Loucy (cell line): ENCODE results near the gene ARL2BP.
A peak's percentile ranks its signal among the peaks of the same experiment; 100 is the strongest.
"Not testable (repeated sequence)": the region's sequence is repeated elsewhere in the genome, so short reads cannot be mapped to it uniquely, and the experiment has no call there.

ENCODE experiments used
- H2AFZ ChIP-seq: fragments of 200-600 bp; sonication (generic); 2 replicates; pipeline ENCODE4 v1.6.0; 2016; ENCODE audit warnings: antibody characterized with exemption, mild to moderate bottlenecking, low read length, moderate library complexity
- H3F3A ChIP-seq: fragments of 200-600 bp; 2 replicates; pipeline ENCODE4 v1.6.0; 2016; ENCODE audit warnings: antibody characterized with exemption, low read depth, mild to moderate bottlenecking
- H3K27me3 ChIP-seq: fragments of 200-600 bp; sonication (generic); 2 replicates; pipeline ENCODE4 v1.6.1; 2014; ENCODE audit warnings: low read length, mild to moderate bottlenecking; ENCODE audit not compliant: insufficient read depth, poor library complexity, severe bottlenecking
- H3K36me3 ChIP-seq: fragments of 200-600 bp; sonication (generic); 2 replicates; pipeline ENCODE4 v1.6.1; 2016; ENCODE audit warnings: low read length; ENCODE audit not compliant: insufficient read depth
- H3K4me1 ChIP-seq: fragments of 200-600 bp; sonication (generic); 2 replicates; pipeline ENCODE4 v1.5.1; 2014; ENCODE audit warnings: low read length, mild to moderate bottlenecking; ENCODE audit not compliant: insufficient read depth, poor library complexity, severe bottlenecking
- H3K4me2 ChIP-seq: fragments of 200-600 bp; sonication (generic); 2 replicates; pipeline ENCODE4 v1.6.0; 2014; ENCODE audit warnings: antibody characterized with exemption, low read length, low read depth, mild to moderate bottlenecking; ENCODE audit not compliant: poor library complexity, severe bottlenecking
- H3K4me3 ChIP-seq: fragments of 200-600 bp; sonication (generic); 2 replicates; pipeline ENCODE4 v1.5.1; 2014; ENCODE audit warnings: low read length, mild to moderate bottlenecking, mixed read lengths; ENCODE audit not compliant: poor library complexity, severe bottlenecking
- H3K79me2 ChIP-seq: fragments of 200-600 bp; sonication (generic); 2 replicates; pipeline ENCODE4 v1.6.1; 2014; ENCODE audit warnings: low read length; ENCODE audit not compliant: insufficient read depth
- H3K9ac ChIP-seq: fragments of 200-600 bp; sonication (generic); 2 replicates; pipeline ENCODE4 v1.6.0; 2014; ENCODE audit warnings: mild to moderate bottlenecking, low read depth, low read length, moderate library complexity; ENCODE audit not compliant: poor library complexity, severe bottlenecking
- H3K9me2 ChIP-seq: fragments of 200-600 bp; sonication (generic); replicated peaks from 2 replicates; pipeline ENCODE4 v1.6.1; 2016; ENCODE audit warnings: low read depth, low read length, mixed read lengths
- H3K9me3 ChIP-seq: fragments of 200-600 bp; sonication (generic); 2 replicates; pipeline ENCODE4 v1.6.1; 2014; ENCODE audit warnings: mild to moderate bottlenecking, antibody characterized with exemption, low read length, low read depth; ENCODE audit not compliant: insufficient read depth
- H4K20me1 ChIP-seq: fragments of 200-600 bp; sonication (generic); 2 replicates; pipeline ENCODE4 v1.6.0; 2014; ENCODE audit warnings: antibody characterized with exemption, low read length, mild to moderate bottlenecking; ENCODE audit not compliant: insufficient read depth, poor library complexity, severe bottlenecking
- CTCF ChIP-seq: fragments of 200-600 bp; sonication (generic); conservative IDR thresholded peaks from 2 replicates; pipeline ENCODE4 v1.5.1; 2014; ENCODE audit warnings: mild to moderate bottlenecking, antibody characterized with exemption, low read length
- EZH2phosphoT487 ChIP-seq: fragments of 200-600 bp; IDR thresholded peaks from 2 replicates; pipeline ENCODE4 v1.6.1; 2018; ENCODE audit warnings: antibody characterized with exemption, mild to moderate bottlenecking, moderate library complexity, borderline replicate concordance

Gene ARL2BP

DNA sequence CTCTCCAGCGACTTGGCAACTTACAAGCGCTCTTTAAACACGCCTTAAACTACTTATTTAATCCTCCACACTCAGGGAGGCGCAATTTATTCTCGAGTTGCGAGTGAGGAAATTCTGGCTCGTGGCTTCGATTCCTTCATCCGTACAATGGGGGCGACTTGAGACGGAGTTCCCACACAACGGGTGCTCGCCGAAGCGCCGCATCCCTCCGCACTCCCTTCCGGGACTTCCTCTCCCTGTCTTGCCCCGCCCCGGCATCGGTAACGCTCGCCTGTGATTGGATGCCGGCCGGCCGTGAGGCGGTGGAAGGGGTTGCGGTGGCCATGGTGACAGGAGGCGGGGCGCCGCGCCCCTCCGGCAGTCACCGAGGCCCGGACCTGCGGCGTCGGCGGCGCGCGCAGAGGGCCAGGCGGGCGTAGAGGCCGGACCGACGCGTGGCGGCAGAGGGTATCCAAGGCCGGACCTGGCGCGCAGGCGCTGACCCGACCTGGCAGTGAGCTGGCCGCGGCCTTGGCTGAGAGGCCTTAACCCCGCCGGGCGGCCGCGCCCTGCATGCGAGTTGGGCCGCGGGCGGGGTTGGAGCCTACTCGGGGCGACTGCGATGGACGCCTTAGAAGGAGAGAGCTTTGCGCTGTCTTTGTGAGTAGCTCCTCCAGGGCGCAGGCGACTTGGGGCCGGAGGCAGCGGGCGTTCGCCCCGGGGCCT, at the start of gene ARL2BP:
ARL2BP (plus strand) TSS at position 493 of the 705 bp plus-strand sequence; CDS start at position 602, 109 bp downstream.
- Histone ChIP-seq H3K4me2 (peak within 1 kb of the TSS; percentile 96), H3K27me3 (no peaks in the 10 kb centered on the region), H3K9ac (peak within 1 kb of the TSS; percentile 81), H3K9me3 (no peaks in the 10 kb centered on the region), H3K9me2 (no peaks in the 10 kb centered on the region), H4K20me1 (no peaks in the 10 kb centered on the region), H3K4me3 (peak within 1 kb of the TSS; percentile 77), H3K36me3 (peaks cover 11% of the 10 kb centered on the region; the same call in 1 of the 2 replicates), H3F3A (no peaks in the 10 kb centered on the region), H2AFZ (peak within 1 kb of the TSS; percentile 86), H3K79me2 (peaks cover 15% of the 10 kb centered on the region), H3K4me1 (peaks cover 14% of the 10 kb centered on the region)
- TF ChIP-seq EZH2phosphoT487 (no peak), CTCF (peak; percentile 47)

DNA sequence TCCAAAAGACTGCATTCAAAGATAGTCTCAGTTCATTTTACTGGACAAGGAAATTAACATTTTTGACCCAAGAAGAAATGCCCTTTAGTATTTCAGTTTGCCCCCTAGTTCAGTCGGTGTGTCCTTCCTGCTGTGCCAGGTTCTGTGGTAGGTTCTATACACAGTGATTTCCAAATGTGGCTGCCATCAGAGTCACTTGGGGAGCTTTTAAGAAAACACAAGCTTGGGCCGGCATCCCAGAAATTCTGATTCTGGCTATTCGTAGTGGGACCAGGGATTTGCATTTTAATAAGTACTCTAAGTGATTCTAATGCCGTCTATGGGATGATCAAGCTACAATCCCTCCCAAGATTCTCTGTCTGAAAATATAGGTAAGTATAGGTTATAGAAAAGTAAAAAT, 48.8 kb upstream of the ARL2BP start:
- H3K9me2 ChIP-seq, result no peaks in the 10 kb centered on the region
- no peak overlapping the region for H3K4me2 ChIP-seq
- peaks cover 32% of the 10 kb centered on the region for H4K20me1 ChIP-seq
- H3K9me3 ChIP-seq, result no peaks in the 10 kb centered on the region
- H2AFZ ChIP-seq, result no peak overlapping the region
- H3K9ac ChIP-seq, result no peak overlapping the region
- H3F3A ChIP-seq, result no peaks in the 10 kb centered on the region
- H3K27me3 ChIP-seq, result no peaks in the 10 kb centered on the region
- H3K36me3 ChIP-seq, result no peaks in the 10 kb centered on the region
- peaks cover 21% of the 10 kb centered on the region for H3K4me1 ChIP-seq
- peaks cover 72% of the 10 kb centered on the region for H3K79me2 ChIP-seq
- TF ChIP-seq EZH2phosphoT487 (no peak), CTCF (no peak)
- no peak overlapping the region for H3K4me3 ChIP-seq

GRCh38 chr16:57196753-57197152, 48.3 kb upstream of the ARL2BP start:
- H3K79me2 ChIP-seq, result peaks cover 68% of the 10 kb centered on the region
- H3K27me3 ChIP-seq, result no peaks in the 10 kb centered on the region
- H3F3A ChIP-seq, result no peaks in the 10 kb centered on the region
- H3K9ac ChIP-seq, result no peak overlapping the region
- peaks cover 17% of the 10 kb centered on the region for H3K4me1 ChIP-seq
- peaks cover 28% of the 10 kb centered on the region for H4K20me1 ChIP-seq
- TF ChIP-seq EZH2phosphoT487 (no peak), CTCF (no peak)
- no peaks in the 10 kb centered on the region for H3K36me3 ChIP-seq
- no peak overlapping the region for H2AFZ ChIP-seq
- H3K9me3 ChIP-seq, result no peaks in the 10 kb centered on the region
- H3K4me2 ChIP-seq, result no peak overlapping the region
- no peaks in the 10 kb centered on the region for H3K9me2 ChIP-seq
- H3K4me3 ChIP-seq, result no peak overlapping the region

GRCh38 chr16:57200321-57200720, 44.7 kb upstream of the ARL2BP start:
- not testable (repeated sequence) for H3K9me2 ChIP-seq, H3K9me3 ChIP-seq, H3K4me2 ChIP-seq, H3F3A ChIP-seq, H2AFZ ChIP-seq, H3K9ac ChIP-seq, H3K27me3 ChIP-seq, H3K4me3 ChIP-seq, H3K4me1 ChIP-seq
- peaks cover 10% of the 10 kb centered on the region; the same call in 1 of the 2 replicates for H3K36me3 ChIP-seq
- peaks cover 10% of the 10 kb centered on the region for H4K20me1 ChIP-seq
- peaks cover 38% of the 10 kb centered on the region for H3K79me2 ChIP-seq

- H3K79me2 ChIP-seq, result peaks cover 35% of the 10 kb centered on the region
Observed at GRCh38 chr16:57200926-57201325, 44.1 kb upstream of the ARL2BP start.

More at GRCh38 chr16:57200926-57201325, 44.1 kb upstream of the ARL2BP start:
- H2AFZ ChIP-seq, H3K9me2 ChIP-seq, H3K9ac ChIP-seq, H3K4me1 ChIP-seq, H3F3A ChIP-seq, H3K9me3 ChIP-seq, H3K27me3 ChIP-seq, H3K4me3 ChIP-seq, H3K4me2 ChIP-seq: not testable (repeated sequence)
- Histone ChIP-seq H3K36me3 (peaks cover 16% of the 10 kb centered on the region; the same call in 1 of the 2 replicates), H4K20me1 (peaks cover 10% of the 10 kb centered on the region)
